GM19395 (cell line): ENCODE results near the gene SETD7.
A peak's percentile ranks its signal among the peaks of the same experiment; 100 is the strongest.

Experiments used
- ATAC-seq: cut with Tn5 transposase; IDR thresholded peaks from one replicate; pipeline ENCODE4 v1.9.1; 2021; ENCODE audit warnings: mild to moderate bottlenecking, moderate library complexity; ENCODE audit not compliant: unreplicated experiment

SETD7 gene

GRCh38 chr4:139556071-139556723, at the start of gene SETD7:
Gene SETD7, minus strand, starts transcription at chr4:139556219. Its CDS starts 82 bp downstream, at chr4:139556137.
- ATAC-seq = peak; percentile 45

DNA sequence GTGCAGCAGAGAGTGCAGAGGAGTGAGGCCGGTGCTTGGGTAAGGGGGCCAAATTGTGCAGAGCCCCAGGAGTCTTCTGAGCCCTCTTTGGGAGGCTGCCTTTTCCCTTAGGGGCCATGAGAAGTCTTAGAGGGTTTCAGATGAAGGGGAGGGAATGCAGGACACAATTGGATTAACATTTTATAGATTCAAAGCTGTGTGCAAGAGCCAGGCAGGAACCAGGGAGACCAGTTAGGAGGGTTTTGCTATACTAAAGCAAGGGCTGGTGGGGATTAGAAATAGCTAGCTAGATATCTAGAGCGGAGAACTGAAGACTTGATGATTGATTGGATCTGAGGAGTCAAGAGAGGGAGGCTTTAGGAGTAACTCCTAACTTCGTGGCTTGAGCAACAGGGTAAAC, 49.5 kb upstream of the SETD7 start:
- ATAC-seq = no peak

- no peak for ATAC-seq
These were observed 47.8 kb upstream of the SETD7 start for GRCh38 chr4:139603576-139604410.

- no peak for ATAC-seq
These were observed 46.8 kb upstream of the SETD7 start for GRCh38 chr4:139602776-139603360.

- ATAC-seq = no peak
These were observed 44.6 kb upstream of the SETD7 start for GRCh38 chr4:139600662-139601061.

DNA sequence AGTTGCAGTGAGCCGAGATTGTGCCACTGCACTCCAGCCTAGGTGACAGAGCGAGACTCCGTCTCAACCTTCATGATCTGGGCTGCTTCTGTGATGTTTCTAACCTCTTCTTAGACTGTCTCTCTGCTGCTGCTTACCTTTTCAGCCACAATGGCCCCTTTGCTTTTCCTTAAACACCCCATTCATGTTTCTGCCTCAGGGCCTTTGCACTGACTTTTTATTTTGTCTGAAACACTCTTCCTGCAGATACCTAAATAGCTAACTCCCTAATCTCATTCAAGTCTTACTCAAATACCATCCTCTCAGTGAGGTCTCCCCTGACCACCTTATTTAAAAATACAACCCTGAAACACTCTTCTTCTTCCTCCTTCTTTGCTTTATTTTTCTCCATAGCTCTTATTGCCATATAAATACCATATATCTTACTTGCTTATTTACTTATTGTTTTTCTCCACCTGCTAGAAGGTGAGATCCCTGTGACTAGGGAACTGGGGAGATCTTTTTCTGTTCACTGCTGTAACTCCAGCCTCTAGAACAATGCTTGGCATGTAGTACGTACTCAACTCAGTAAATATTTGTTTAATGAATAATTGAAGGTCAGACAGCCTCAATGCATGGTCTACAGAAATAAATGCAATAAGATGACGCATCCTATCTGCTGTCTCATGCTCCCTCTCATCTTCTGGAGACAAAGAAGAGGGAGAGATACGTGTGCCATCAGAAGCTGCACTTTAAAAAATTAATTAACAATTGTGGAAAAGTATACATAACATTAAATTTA, 43.8 kb upstream of the SETD7 start:
- no peak for ATAC-seq

DNA sequence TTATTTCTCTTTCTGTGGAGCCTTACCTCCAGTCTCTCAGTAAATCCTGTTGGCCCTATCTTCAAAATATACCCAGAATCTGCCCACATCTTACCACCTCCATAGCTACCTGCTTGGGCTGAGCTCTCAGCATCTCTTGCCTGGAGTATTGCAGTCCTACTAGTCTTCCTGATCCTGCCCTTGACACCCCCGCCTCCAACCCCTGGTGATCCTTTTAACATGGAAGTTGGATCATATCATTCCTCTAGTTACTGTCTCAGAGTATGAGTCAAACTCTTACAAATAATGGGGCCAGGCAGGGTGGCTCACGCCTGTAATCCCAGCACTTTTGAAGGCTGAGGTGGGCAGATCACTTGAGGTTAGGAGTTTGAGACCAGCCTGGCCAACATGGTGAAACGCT, 43.1 kb upstream of the SETD7 start:
- ATAC-seq = no peak

GRCh38 chr4:139596684-139597279, 40.8 kb upstream of the SETD7 start:
- ATAC-seq = no peak

DNA sequence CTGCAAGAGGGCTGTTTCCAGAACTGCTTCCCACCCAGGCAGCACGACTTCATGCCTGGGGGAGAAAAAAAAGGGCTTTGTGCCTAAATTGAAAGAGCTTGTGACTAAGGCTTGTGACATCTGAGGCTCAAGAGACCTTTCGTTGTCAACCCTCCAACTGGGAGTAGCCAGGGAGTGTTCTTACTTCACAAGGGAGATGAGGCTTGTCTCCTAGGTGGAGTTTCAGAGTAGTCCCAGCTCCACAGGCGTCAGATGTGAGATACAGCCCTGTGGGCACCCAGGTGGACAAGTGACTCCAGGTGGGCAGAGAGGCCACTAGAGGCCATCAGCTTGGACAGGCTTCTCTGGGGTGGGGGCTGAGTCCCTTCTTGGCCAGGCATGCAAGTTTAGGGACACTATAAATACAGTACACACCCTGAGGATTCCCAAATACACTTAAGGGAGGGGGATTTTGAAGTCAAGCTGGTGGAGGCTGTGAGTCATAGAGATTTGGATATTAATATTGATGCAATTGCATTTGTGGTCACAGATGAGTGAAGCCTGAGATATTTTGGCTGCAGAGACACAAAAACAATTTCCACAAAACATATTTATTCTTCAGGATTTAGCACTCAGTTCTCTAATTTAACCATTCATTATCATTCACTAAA, 40.1 kb upstream of the SETD7 start:
- no peak for ATAC-seq

DNA sequence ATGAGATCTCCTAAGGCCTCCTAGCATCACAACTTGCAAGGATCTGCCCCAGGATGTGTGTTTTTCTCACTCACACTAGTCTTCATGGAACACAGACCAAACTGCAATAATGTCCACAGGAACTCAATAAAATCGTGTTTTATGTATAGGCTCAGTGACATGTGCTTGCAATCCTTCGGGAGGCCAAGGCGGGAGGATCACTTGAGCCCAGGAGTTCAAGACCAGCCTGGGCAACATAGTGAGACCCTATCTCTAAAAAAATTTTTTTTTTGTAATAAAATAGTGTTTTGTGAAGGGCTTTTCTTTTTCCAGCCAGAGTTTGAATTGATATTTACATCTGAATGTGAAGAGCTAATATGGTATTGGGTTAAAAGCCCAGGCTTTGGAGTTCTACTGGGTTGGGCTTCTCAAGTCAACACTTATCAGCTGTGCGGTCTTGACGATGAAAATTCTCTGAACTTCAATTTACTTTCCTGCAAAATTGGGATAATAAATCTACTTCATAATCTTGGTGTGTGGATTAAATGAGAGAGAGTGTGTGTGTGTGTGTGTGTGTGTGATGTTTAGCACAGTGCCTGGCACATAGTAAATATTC, 38.7 kb upstream of the SETD7 start:
- ATAC-seq = no peak

- no peak for ATAC-seq
These were observed 37.1 kb upstream of the SETD7 start for GRCh38 chr4:139593091-139593564.

DNA sequence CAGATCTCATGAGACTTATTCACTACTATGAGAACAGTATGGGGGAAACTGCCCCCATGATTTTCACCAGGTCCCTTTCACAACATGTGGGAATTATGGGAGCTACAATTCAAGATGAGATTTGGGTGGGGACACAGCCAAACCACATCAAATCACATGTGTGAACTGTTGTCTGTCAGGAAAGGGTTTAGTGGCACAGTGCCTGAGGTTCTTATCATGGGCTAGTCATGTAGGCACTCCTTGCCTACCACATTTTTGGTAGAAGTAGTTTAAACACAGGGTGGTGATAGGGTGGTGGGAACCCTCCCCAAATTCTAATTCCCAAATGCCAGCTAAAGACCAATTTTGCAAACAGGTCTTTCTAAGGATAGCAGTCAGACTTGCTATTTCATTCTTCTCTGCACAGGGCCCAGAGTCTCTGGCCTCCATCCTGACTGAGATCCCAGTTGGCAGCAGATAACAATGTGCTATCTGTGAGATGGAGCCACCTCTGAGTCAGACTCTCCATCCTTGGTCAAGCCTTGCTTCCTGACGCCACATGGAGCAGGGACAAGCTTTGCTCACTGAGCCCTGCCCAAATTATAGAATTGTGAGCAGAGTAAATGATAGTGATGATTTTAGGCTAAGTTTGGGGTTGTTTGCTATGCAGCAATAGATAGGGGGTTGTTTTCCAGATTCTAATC, 33.5 kb upstream of the SETD7 start:
- ATAC-seq = no peak

DNA sequence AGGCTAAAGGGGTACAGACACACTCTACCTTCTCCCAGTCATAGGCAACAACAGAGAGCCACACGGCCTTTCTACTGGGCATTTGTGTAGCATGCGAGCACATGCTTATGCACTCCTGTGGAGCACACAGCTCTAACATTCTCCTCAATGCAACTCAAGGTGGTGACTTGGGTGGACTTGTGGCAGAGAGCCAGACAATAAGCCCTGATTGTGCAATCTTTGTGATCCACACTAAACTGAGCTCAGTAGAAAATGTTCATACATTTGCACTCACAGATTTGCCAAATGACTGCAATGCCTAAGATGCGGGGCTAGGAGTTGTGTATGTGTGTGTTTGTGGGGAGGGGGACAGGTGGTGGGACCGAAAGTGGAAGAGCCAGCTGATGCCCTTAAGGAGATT, 31.4 kb upstream of the SETD7 start:
- no peak for ATAC-seq

DNA sequence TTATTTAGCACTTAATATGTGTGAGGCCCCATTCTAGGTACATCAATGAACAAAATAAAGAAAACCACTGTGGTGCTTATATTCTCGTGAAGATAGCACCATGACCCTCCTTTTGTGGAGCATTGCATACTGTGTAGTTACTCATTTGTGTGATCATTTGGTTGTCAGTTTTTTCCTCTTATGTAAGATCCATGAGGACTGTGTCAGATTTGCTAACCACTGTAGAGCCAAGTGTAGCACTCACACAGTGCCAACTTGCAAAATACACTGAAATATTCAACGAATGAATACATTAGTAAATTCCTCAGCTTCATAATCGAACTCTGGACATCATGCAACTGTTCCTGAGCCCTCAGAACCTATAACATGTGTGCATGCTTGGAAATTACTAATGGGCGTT, 29.5 kb upstream of the SETD7 start:
- ATAC-seq = no peak

GRCh38 chr4:139584784-139585183, 28.8 kb upstream of the SETD7 start:
- ATAC-seq = no peak

DNA sequence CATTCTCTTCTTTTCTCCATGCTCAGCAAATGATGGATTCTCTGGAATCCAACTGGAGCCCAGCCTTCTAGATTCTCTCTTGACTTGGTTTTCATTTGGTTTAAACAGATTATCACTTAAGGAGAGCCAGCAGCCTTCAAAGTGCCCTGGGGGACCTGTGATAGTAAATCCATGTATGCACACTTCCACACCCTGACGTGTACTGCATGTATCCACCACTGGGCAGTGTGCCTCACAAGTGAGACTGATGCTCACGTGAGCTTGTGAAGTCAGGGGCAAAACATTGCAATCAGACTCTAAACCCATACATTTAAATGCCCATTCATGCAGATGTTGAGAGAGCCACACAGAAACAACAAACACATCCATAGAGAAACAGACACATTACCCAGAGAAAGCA, 28.0 kb upstream of the SETD7 start:
- ATAC-seq = no peak

DNA sequence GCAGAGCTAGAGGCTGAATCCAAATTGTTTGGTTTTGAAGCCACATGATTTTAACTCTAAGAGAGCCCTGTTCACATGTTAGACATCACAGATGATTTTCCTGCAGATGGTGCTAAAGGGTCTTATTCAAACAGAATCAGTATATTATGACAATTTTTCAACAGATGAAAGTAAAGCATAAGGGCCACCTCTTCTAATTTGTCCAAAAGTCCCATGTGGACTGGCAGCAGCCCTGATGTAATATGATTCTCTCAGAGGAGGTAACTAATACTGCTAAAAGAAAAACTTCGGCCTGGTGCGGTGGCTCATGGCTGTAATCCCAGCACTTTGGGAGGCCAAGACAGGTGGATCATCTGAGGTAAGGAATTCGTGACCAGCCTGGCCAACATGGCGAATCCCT, 26.0 kb upstream of the SETD7 start:
- ATAC-seq = no peak

DNA sequence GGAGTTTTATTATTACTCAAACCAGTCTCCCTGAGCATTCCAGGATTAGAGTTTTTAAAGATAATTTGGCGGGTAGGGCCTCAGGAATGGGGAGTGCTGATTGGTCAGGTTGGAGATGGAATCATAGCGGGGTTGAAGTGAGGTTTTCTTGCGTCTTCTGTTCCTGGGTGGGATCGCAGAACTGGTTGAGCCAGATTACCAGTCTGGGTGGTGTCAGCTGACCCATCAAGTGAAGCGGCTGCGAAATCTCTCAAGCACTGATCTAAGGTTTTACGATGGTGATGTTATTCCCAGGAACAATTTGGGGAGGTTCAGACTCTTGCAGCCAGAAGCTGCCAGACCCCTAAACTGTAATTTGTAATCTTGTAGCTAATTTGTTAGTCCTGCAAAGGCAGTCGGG, 25.1 kb upstream of the SETD7 start:
- ATAC-seq = no peak

GRCh38 chr4:139576219-139576618, 20.2 kb upstream of the SETD7 start:
- no peak for ATAC-seq
